Activated CD8-positive, alpha-beta memory T cell treated with anti-CD3 and anti-CD28 coated beads for 1 hour (primary cell): ENCODE measurements around the gene POLDIP3.

Experiments used
- DNase-seq, 2 donors: peaks; one replicate each; pipeline ENCODE4 v3.0.0-alpha.2; 2020; ENCODE audit warnings: low read depth in 1 of 2; ENCODE audit errors: extremely low read depth in 1 of 2

POLDIP3 gene, protein sequence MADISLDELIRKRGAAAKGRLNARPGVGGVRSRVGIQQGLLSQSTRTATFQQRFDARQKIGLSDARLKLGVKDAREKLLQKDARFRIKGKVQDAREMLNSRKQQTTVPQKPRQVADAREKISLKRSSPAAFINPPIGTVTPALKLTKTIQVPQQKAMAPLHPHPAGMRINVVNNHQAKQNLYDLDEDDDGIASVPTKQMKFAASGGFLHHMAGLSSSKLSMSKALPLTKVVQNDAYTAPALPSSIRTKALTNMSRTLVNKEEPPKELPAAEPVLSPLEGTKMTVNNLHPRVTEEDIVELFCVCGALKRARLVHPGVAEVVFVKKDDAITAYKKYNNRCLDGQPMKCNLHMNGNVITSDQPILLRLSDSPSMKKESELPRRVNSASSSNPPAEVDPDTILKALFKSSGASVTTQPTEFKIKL

DNA sequence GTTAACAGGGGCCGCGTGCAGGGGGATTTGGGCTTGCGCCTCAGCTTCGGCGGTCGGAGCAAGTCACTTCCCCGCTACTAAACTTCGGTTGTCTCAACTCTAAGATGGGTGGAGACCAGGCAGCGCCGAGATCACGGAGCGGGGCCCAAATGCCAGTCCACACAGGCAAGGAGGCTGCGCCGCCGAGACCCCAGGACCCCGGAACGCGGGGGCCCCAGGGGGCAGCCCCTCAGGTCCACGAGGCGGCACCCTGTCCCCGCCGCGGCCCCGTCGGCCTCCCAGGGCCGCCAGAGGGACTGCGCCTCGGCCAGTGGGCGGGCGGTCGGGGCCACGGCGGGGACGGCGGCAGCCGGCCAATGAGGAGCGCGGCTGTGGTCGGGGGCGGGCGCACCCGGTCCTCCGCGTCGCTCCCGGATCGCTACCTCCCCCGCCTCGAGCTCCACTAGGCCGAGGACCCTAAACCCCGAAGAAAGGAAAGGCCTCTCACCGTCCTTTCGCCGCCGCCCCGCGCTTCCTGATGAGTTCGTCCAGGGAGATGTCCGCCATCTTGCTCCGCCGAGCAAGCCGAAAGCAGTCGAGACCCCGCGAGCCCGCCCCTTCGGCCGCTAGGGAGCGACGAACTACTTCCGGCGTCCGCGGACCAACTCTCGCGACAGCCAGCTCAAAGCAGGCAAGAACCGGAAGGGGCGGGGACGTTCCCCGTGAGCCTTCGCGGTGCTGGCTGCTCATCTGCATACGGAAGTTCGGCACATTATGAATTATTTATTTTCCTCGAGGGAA lies at the start of gene POLDIP3:
POLDIP3 (minus strand) TSS at position 572 of the 780 bp plus-strand sequence; CDS start at position 546, 26 bp downstream.
- peak; percentile 97 to 98 for DNase-seq

DNA sequence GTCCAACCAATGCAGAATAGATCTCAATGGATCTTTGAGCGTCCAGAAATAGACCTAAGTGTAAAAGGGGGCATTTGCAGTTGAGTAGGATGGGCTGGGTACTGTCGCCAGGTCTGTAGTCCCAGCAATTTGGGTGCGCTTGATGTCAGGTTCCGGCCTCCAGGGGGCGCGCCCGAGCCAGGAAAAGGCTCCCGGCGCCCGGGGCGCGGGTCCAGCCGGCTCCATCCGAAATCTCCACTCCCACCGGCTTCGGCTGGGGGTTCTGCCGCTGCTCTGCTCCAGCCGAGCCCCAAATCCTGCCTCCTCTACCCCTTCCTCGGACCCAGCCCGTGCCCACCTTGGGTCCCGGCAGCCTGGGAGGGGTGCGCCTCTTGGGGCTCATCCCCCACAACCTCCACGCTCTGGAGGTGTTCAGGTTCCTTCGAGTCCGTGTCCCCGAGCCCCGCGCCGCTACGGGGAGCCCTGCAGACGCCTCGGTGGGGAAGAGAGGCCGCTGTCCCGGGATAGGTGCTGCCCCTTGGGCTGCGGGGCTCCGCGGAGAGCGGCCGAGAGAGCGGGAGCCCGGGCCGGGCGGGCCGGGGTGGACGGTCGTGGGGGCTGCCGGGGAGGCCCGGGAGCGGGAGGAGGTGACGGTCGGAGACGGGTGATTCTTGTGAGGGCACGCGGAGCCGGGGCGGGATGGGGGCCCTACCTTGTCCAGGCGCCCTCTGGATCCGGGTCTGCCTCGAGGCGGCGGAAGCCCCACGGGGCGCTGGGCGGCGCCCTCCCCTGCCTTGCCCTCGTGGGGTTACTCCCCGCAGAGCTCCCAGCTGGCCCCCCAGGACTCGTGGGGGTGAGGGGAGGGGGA lies 47.5 kb upstream of the POLDIP3 start:
- DNase-seq, result peak in 1 of 2 donors; percentile 70

DNA sequence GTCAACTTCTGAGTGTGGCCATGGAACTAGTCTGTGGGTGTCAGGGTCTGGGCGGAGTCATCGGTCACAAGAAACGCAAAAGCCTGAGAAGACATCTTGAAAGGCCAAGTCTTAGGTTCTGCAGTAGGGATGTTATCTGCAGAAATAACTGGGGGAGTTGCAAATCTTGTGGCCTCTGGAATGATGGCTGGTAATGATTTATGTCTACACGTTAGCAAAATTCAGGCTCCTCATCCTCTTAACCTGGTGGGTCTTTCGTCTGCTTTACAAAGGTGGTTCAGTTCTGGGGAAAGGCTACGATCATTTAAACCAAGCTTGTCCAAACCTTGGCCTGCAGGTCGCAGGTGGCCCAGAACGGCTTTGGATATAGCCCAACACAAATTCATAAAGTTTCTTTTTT lies 41.9 kb upstream of the POLDIP3 start:
- no peak for DNase-seq

- DNase-seq, result no peak
Measured at GRCh38 chr22:42655693-42656092, 41.0 kb upstream of the POLDIP3 start.

DNA sequence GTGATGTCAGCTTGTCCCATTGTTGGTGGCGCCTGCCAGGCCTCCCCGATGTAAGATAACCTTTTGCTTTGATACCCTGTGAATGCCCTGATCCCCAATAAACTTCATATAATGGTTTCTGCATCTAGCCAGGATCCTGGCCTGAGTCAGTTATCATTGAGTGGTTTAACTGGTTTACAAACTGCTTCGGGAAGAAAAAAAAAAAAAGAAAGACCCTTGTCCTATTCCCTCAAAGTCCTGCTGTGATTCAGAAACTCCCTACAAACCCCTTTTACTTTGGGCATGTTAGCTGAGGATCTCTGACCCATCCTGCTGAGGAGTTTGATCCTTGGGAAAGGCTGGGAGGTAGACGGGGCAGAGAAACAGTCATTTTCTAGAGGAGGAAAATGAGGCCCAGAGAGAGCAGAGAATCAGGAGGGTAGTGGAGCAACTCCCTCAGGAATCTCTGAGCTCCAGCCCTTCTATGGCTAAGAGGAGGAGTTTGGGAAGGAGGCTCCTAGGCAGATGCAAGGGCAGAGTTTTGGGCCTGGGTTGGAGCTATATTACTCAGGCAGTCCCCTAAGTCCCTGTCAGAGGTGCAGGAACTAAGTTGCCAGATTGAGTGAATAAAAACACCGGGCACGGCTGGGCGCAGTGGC lies 39.9 kb upstream of the POLDIP3 start:
- no peak for DNase-seq

DNA sequence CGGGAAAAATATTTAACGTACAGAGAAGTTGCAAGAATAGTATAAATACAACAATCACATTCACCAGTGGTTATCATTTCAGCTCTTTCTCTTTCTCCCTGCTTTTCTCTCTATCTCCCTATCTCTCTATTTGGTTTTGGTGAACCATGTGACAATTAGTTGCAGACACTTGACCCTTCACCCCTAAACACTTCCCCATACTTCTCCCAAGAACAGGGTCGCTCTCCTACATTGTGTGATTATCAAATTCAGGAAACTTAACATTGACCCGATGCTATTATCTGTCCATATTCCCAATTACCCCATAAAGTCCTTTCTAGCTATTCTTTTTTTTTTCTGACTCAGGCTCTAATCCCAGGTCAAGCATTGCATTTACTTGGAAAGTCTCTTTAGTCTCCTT lies 39.3 kb upstream of the POLDIP3 start:
- no peak for DNase-seq

DNA sequence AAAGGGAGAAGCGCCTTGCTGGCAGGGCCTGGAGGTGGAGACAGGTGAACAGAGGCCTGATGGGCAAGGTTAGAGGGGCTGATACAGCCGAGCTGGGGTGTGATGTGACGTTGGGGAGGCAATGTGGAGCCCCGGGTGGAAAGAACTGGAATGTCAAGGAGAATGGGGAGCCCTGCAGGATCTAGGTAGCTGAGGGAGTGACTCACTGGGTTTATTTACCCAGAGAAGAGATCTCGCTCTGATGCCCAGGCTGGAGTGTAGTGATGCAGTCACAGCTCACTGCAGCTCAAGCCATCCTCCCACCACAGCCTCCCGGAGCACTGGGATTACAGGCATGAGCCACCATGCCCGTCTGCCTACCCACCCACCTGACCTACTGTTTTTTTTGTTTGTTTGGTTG lies 36.5 kb upstream of the POLDIP3 start:
- no peak for DNase-seq

GRCh38 chr22:42649246-42650099 lies 34.8 kb upstream of the POLDIP3 start, which contains the start of gene CYB5R3:
Gene CYB5R3 (minus strand): TSS chr22:42649392. CDS start chr22:42649315, 77 bp downstream.
- DNase-seq, result peak in 1 of 2 donors; percentile 69

DNA sequence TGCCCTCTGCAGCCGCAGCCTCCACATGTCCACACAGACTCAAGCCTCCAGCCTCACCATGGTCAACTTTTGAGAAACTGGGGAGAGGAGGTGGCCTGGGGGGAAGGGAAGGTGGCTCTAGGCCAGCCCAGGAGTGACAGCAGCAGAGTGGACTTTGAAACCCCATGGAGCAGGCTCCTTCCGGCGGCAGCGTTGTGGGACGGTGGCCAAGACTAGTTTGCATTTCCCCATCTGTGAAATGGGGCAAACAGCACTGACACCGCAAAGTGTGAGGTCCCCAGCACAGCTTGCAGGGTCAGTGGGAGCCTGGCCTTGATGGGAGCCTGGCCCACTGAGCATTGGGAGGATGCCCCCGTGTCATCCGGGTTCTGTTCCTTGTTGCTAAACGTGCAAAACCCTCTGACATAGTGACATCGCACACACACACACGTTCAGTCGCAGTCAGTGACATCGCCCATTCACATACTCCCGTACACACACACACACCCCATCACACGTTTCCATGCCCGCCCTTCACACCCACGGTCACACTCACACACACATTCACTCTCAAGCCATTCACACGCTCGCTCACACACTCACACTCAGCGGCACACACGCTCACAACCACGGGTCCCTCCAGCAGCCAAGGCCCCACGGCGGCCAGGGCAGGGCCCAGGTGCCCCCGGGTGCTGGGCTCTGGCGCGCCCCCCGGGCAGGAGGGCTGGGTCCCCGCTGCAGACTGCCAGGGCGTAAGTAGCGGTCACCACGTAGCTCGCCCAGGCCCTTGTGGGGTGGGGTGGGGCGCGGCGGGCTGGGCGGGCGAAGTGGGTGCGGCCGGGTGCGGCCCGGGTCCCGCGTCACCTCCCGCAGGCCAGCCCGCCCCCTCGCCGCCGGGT lies 33.9 kb upstream of the POLDIP3 start:
- DNase-seq, result no peak

- no peak for DNase-seq
Measured at GRCh38 chr22:42648017-42648367, 33.3 kb upstream of the POLDIP3 start.

DNA sequence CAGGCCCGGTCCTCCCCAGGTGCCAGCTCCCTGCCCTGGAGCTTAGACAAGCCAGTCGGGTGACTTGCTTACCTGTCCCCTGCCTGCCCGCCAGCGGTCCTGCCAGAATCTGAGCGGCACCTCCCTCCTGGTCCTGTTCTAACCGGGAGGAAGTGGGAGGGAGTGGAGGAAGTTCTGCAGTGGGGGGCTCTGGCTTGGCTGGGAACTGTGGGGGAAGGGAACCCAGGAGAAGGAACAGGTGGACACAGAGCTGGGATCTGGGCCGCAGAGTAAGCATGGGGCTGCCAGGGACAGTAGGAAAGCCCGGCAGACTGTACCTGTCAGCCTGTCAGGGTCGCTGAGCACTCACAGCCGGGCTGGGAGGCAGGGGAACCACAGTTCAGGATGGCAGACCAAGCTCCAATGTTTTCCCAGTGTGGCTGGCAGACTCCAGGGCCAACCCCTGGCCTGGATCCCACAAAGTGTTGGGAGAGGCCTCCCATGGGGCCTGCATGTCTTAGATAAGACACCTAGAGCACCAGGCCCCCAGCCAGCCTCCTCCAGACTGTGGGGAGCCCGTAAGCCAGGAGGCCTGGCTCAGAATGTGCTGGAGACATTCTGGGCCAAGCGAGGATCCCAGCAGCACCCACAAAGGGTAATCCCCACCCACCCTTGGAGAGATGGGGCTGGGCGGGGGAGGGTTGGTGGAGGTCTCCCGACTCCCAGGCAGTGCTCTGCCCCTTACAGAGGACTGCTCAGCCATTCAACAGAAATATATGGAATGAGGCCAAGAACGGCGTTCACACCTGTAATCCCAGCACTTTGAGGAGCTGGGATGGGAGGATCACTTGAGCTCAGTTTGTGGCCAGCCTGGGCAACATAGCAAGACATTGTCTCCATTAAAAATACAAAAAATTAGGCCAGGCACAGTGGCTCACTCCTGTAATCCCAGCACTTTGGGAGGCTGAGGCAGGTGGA lies 32.2 kb upstream of the POLDIP3 start:
- DNase-seq, result no peak

DNA sequence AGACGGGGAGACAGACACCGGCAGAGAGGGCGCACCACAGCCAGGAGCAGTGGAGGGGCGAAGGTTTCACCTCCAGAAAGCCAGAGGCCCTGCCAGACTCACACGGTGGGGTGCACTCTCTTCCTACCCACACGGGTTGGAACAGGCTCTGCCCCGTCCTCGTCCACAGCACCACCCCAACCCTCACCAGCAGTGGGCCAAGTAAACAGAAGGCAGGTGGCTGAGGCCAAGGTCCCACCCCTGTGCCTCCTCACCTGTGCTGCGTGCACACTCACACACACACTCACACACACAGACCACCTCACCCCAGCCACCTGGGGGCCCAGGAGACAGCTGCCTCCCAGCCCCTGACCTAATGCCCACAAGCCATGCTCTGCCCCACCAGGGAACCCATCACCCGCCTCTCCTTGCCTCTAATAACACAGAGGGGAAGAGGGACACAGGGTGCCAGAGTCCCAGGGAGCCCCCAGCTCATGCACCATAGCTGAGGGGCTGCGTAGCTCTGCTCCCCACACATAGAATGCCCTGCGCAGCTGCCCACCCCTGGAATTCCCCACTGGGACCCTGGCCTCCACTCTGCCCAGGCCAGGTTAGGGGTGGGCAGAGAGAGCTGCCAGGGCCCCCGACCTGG lies 31.4 kb upstream of the POLDIP3 start:
- DNase-seq, result no peak

- DNase-seq, result no peak
Measured at GRCh38 chr22:42645341-42645937, 30.8 kb upstream of the POLDIP3 start.

- DNase-seq, result no peak
Measured at GRCh38 chr22:42644422-42645340, 30.0 kb upstream of the POLDIP3 start.

DNA sequence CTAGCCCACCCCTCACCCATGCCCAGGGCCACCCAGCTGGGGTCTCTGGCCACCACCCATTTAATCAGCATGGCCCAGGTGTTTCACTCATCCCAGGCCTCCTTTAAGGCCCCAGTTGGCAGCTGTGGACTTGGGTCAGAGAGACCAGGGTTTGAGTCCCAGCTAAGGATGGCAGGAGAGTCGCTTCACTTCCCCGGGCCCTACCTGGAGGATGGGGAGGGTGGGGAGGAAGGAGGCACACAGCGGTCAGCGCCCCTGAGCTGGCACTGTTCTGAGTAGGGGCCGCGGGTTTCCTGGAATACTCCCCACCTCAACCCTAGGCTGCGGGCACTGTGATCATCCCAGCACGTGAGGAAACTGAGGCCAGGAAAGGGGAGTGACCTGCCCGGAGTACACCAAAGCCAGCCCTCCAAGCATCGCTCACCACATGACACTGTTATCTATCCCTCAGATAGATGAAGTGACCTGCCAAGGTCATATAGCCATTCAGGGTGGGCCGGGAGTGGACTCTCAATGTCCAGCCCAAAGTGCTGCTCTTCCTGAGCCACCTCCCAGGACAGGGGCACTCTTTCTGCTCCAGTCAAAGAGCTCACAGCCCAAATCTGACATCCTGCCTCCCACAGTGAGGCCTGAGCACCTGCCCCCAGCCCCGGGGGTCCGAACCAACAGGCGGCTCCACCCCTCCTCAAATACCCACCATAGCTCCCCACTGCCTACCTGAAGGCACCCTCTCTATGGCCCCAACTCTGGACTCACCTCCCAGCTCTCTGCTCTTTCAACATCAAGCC lies 29.1 kb upstream of the POLDIP3 start:
- no peak for DNase-seq
